Measurements from ENCODE around the gene WASF3.

The WASF3 gene

DNA sequence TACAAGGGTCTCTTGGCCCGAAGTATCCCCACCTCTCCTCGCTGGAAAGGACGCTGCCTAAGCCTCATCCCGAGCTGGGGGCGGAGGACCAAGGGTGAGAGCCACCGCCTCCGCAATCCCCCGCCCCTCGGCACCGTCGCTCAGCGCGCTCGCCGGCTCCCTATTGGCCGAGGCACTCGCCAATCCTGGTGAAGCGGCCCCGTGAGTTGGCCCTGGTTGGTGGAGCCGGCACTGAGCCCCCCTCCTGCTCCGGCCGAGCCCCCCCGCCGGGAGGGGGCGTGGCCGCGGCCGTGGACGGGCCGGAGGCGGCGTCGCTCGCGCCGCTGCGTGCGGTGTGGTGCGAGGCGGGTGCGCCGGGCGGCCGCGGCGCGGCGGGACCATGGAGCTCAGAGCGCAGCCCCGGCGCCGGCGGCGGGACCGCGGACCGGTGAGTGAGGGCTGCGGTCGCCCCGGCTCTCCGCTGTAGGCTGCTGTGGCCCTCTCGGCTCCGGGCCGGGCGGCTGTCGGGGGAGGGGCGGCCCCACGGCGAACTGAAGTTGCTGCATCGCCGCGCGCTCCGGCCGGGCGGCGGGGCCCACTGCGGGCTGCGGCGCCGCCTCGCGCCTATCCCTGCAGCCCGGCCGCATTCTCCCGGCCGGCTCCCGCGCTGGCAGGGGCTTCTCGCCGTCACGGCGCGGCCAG, at the start of gene WASF3:
Gene WASF3, plus strand, starts transcription at position 291 of the 681 bp plus-strand sequence. CDS start 84,588 bp downstream, outside the sequence.
- DNase-seq: peak; percentile 83

DNA sequence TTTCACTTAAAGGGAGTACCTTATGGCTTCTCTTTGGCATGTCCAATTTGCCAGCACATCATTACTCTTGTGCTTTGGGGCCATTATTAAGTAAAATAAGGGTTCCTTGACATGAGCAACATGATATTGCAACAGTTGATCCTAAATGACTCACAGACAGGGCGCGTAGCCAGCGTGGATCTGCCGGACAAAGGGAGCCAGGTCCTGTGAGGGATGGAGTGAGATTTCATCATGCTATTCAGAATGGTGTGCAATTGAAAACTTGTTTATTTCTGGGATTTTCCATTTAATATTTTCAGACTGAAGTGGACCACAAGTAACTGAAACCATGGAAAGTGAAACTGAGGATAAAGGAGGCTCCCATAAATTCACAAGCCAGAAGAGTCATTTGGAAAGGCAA, 48.6 kb upstream of the WASF3 start:
- DNase-seq: no peak

- no peak for DNase-seq
These were observed 48.0 kb upstream of the WASF3 start for GRCh38 chr13:26509491-26509890.

DNA sequence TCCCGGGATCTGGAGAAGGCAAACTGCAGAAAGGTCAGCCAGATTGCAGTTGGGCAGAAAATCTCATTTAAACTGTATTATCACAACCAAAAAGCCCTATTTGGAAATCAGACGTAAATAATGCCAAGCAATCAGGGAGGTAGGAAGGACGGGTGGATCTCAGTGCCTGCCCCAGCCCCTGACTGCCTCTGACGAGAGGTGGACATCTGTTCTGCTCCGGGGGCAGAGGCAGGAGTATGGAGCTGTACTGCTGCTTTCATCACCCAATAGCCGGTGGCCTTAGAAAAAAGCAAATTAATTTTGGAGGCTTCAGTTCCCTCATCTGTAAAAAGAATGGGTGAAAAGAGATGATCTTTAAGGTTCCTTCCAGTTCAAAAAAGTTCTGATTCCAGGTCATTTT, 43.6 kb upstream of the WASF3 start:
- no peak for DNase-seq

GRCh38 chr13:26515721-26516120, 41.8 kb upstream of the WASF3 start:
- no peak for DNase-seq

DNA sequence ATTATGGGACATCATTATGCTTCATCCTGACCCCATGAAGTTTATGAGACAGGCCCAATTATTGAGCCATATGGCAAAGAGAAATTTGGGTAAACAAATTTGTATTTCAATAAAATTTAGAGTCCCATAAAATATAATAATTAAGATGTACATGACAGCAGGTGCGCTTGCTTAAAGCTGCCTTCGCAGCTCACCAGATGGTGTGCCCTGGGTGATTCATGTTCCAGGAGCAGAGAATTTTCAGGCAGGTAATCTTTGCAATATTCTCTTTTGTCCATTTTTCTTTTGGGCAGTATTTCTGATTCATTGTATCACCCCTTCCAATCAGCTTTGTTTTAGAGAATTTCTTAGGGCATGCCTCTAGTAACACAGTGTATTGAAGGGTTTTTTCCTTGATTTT, 39.5 kb upstream of the WASF3 start:
- no peak for DNase-seq

GRCh38 chr13:26518451-26518959, 39.0 kb upstream of the WASF3 start:
- DNase-seq: no peak

- DNase-seq: no peak
These were observed 34.9 kb upstream of the WASF3 start for GRCh38 chr13:26522571-26522970.

DNA sequence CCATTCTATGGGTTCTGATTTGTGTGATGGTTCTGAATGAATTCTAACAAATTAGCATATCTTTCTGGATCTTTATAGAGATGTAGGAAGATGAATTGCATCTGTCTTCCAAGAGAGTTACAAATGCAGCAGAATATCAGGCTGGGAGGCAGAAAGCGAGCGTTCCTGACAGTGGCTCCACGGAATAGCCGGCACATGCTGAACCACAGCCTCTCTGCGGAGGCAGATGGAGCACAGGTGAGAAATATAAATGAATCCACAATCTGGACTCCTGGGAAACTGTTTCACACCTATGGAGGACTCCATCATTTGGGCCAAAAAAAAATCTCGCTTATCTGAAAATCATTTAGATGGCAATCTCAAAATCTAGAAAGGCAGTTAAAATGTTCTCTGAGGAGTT, 34.5 kb upstream of the WASF3 start:
- DNase-seq: no peak

DNA sequence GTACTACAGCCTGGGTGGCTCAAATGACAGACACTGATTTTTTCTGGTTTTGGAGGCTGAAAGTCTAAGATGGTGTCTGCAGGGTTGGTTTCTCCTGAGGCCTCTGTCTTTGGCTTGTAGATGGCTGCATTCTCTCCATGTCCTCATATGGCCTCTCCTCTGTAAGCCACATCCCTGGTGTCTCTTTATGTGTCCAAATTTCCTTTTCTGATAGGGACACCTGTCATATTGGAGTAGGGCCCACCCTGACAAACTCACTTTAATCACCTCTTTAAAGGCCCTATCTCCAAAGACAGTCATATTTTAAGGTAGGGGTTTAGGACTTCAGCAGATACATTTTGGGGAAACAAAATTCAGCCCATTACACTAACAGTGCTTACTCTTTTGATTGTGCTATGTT, 32.0 kb upstream of the WASF3 start:
- no peak for DNase-seq

- no peak for DNase-seq
These were observed 30.7 kb upstream of the WASF3 start for GRCh38 chr13:26526702-26527216.

GRCh38 chr13:26528527-26528926, 29.0 kb upstream of the WASF3 start:
- DNase-seq: no peak

- DNase-seq: no peak
These were observed 28.0 kb upstream of the WASF3 start for GRCh38 chr13:26529441-26529840.

- no peak for DNase-seq
These were observed 25.7 kb upstream of the WASF3 start for GRCh38 chr13:26531742-26532141.

DNA sequence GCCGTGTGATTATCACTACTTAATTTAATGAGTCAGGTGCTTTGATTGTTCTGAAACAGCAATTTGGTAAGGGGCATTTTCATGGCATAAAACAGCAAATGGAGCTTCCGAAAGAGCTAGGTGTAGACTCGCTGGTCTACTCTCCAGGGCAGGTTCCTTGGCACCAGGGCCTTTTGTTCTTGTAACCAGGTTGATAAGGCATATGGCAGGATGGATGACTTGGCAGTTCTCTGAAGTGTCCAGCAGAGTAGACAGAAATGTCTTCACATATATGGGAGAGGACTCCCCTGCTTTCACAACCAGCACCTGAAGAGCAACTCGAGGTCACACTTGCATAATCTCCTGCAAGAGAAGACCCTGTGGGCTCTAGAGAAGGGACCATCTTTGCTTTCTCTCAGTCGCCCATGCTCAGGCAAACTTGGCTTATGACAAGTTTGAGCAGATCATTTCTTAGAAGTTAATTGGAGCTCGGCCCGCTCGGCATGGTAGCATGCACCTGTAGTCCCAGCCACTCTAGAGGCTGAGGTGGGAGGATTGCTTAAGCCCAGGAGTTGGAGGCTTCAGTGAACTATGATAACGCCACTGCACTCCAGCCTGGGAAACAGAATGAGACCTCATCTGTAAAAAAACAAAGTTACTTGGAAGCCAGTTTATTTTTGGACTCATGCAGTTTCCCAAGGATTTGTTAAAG, 23.3 kb upstream of the WASF3 start:
- no peak for DNase-seq

DNA sequence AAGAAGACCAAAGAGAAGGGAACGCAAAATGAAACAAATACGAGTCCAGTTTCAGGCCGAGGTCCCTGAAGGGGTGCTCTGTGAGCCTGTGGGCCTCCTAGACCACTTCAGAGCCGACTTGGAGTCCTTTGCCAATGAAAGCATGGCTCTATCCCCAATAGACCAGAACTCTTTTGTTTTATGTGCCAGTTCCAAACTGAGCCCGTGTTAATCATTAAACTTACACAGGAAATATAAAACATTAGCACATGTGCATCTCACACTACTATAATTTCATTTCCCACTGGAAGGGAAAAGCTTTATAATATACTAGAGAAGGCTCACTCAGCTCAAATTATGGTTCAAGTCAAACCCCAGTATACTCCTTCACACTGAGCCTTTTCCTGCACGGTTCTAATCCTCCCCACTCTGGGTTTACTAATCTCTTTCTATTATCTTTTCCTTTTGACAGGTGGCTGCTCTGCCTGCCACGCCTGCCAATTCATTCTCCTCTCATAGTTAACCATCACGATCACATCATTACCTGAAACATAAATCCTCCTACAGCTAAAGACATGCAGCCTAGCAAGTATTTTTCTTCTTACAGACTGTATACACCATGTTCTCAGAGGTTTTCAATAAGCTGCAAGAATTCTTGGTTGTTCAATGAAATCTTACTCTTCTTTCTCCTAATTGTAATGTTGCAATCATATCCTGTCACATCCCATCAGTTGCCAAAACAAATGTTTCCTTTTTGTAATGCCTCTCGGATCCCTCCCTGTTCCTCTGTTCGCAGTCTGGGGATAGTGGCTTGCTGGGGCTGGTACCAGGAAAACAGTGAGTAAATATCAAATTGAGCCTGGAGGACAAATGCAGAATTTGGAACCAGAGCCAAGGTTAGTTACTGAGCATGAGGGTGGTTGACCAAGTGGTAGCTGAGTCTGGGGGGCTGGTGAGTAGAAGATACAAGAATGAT, 18.8 kb upstream of the WASF3 start:
- no peak for DNase-seq

GRCh38 chr13:26539738-26540292, 17.7 kb upstream of the WASF3 start:
- no peak for DNase-seq

- no peak for DNase-seq
These were observed 17.1 kb upstream of the WASF3 start for GRCh38 chr13:26540334-26540733.

- no peak for DNase-seq
These were observed 16.4 kb upstream of the WASF3 start for GRCh38 chr13:26541041-26541440.

DNA sequence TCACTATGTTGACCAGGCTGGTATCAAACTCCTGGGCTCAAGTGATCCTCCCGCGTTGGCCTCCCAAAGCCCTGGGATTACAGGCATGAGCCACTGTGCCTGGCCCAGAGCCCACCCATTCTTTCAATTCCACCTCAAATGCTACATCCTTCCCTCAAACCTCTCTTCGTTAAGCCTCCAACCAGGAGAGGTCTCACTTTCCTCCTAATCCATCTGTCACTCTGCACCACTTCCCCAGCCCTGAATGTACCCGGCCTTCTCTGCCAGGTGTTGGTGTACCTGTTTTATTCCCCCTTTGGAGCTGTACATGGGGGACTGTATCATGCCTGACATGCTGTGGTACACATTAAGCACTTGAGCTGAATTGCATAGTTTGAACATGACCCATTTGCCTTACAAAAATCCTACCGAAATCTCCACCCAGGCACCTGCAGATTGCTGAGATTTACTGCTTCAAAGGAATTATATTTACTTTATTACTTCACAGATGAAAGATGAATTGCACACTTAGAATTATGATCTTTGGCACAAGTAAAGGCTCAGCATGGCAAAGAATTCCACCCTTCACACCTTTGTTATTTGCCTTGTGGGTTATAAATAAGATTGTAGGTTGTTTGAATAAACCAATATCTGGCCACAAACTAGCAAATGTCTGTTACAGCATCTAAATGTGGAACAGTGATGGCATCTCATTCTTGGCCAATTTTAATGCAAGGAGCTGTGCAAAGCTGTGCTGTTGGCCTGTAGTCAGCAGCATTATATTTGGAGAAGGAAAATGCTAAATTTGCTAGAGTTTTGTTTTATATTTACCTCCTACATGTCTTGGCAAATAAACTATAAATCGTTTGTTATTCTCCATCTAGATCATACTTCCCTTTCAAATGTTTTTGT, 15.6 kb upstream of the WASF3 start:
- DNase-seq: no peak

DNA sequence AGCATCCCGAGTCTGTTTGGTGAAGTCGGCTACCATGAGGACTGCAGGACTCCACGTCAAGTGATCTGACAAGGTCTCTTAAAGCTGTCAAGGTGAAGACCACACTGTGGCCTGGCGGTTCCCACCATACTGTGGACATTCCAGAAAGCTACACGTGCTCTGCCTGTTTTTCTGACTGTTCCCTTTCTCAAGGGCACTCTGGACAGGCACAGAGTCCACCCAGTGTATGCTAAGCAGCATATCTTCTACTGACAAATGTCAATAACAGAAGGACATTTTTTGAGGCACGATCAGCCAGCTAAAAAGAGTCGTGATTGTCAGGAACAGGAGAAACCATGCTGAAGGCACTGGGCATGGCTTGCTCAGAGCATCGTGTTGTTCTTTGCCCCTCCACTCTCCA, 12.8 kb upstream of the WASF3 start:
- DNase-seq: no peak
